Fibroblast of lung (primary cell): ENCODE results near the gene CASQ2. TPM values are rescaled to one million over a fixed set of nuclear protein-coding genes. Genes with fewer than 3 reads are reported as not detected.

Source experiments
- DNase-seq, 2 donors: peaks; one replicate each; pipeline versions ENCODE4 v3.0.0 to v3.0.0-alpha.2; 2010; ENCODE audit warnings: low read depth in 2 of 2
- H2AFZ ChIP-seq: 2 replicates; pipeline ENCODE4 v1.5.1; 2012; ENCODE audit warnings: low read length, control low read depth, inconsistent platforms
- H3K27ac ChIP-seq: 2 replicates; pipeline ENCODE4 v1.5.1; 2011; ENCODE audit warnings: low read length, control low read depth; ENCODE audit not compliant: insufficient read depth
- H3K27me3 ChIP-seq: 2 replicates; pipeline ENCODE4 v1.5.1; 2011; ENCODE audit warnings: mild to moderate bottlenecking, low read length; ENCODE audit not compliant: control insufficient read depth, insufficient read depth
- H3K36me3 ChIP-seq: 2 replicates; pipeline ENCODE4 v1.5.1; 2011; ENCODE audit warnings: low read length; ENCODE audit not compliant: control insufficient read depth, insufficient read depth
- H3K4me1 ChIP-seq: 2 replicates; pipeline ENCODE4 v1.5.1; 2011; ENCODE audit warnings: low read length; ENCODE audit not compliant: control insufficient read depth, insufficient read depth; ENCODE audit errors: extremely low read depth
- H3K4me2 ChIP-seq: 2 replicates; pipeline ENCODE4 v1.5.1; 2011; ENCODE audit warnings: low read length, control low read depth; ENCODE audit not compliant: insufficient read depth; ENCODE audit errors: extremely low read depth
- H3K4me3 ChIP-seq, 4 experiments: fragments of 200-600 bp in 1 of 4; sonication (generic) in 1 of 4; replicated peaks in 1 of 4; 2 replicates each; pipeline ENCODE4 v1.5.1; 2011 to 2016; ENCODE audit warnings: low read length in 4 of 4, low read depth in 3 of 4, mild to moderate bottlenecking in 3 of 4, control low read depth in 2 of 4, inconsistent platforms in 1 of 4, mixed read lengths in 1 of 4; ENCODE audit not compliant: insufficient read depth in 1 of 4; ENCODE audit errors: control extremely low read depth in 1 of 4
- H3K79me2 ChIP-seq: 2 replicates; pipeline ENCODE4 v1.5.1; 2012; ENCODE audit warnings: mild to moderate bottlenecking, low read length, inconsistent platforms; ENCODE audit not compliant: control insufficient read depth, insufficient read depth
- H3K9ac ChIP-seq: 2 replicates; pipeline ENCODE4 v1.5.1; 2011; ENCODE audit warnings: mild to moderate bottlenecking, low read length, control low read depth; ENCODE audit not compliant: insufficient read depth
- H3K9me3 ChIP-seq: 2 replicates; pipeline ENCODE4 v1.5.1; 2012; ENCODE audit warnings: low read depth, low read length; ENCODE audit not compliant: control insufficient read depth, insufficient read depth
- H4K20me1 ChIP-seq: 2 replicates; pipeline ENCODE4 v1.5.1; 2011; ENCODE audit warnings: low read length; ENCODE audit not compliant: control insufficient read depth, insufficient read depth; ENCODE audit errors: extremely low read depth
- EZH2 ChIP-seq: IDR thresholded peaks from 2 replicates; pipeline ENCODE4 v1.5.1; 2012; ENCODE audit warnings: low read length, control low read depth, mild to moderate bottlenecking; ENCODE audit errors: missing control alignments
- polyA plus RNA-seq, 2 donors: library from polyadenylated mRNA; depleted of rRNA in 1 of 2; stranded (reverse) in 1 of 2; unstranded in 1 of 2; fragments of >200 nt; gene quantifications; 2 replicates each; pipeline ENCODE4 v1.2.1, GENCODE V29; 2011 to 2012; ENCODE audit warnings: missing spikeins in 1 of 2
- total RNA-seq: library from RNA; depleted of rRNA; stranded (reverse); fragments of >200 nt; gene quantifications from 2 replicates; pipeline ENCODE4 v1.2.1, GENCODE V29; 2014
- TF ChIP-seq, protein P1 (sequence below), 2 donors: IDR thresholded peaks in 1 of 2; conservative IDR thresholded peaks in 1 of 2; 1 replicate in 1 of 2; 2 replicates in 1 of 2; pipeline ENCODE4 v1.5.1; 2011 to 2012; ENCODE audit warnings: low read length in 2 of 2, control low read depth in 1 of 2, inconsistent platforms in 1 of 2, low read depth in 1 of 2, mild to moderate bottlenecking in 1 of 2

CASQ2 gene
- total and polyA plus RNA-seq, 2 donors (not counting 1 experiment from before 2014, with no cell fraction given), result 0.03 TPM; not detected in 1

DNA sequence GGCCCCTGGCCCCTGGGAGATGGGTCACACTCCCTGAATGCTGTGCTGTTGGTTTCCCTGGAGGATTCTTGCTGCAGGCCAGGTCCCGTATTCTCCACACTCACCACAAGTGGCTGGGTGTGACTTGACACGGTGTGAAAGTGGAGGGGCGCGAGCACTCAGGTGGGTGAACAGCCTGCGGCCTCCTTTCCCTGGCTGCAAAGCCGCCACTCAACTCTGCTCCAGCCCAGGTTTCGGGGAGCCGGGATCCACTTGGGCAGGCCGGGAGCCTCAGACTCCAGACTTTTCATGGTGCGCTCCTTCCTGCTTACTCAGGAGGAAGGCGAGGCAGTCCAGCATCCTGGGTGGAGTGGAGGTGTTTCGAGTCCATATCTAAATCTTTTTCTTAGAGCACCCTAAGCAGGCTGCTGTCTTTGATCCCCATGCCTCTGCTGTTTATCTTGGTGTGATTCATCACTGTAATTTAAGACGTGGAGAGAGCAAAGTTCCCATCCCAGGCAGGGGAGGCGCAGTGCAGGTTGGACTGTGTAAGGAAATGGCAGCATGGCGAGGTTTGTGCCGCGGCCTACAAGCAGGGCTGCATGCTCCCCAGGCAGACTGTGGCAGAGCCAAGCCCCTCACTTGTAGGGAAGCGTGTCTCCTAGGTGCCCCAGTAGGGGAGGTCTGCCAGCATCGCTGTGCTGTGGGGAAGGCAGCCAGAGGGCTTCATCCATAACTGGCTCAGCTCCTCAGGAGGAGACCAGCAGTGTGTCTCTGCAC, 97.2 kb downstream of the CASQ2 start:
- DNase-seq, result peak; percentile 37 to 80
- Histone ChIP-seq H3K4me3 (no peak overlapping the region), H2AFZ (no peak overlapping the region), H3K79me2 (no peaks in the 10 kb centered on the region), H4K20me1 (no peaks in the 10 kb centered on the region), H3K27me3 (no peaks in the 10 kb centered on the region), H3K4me2 (no peak overlapping the region), H3K4me1 (peaks cover 15% of the 10 kb centered on the region), H3K27ac (no peak overlapping the region), H3K9ac (no peak overlapping the region), H3K9me3 (no peaks in the 10 kb centered on the region), H3K36me3 (peaks cover 2% of the 10 kb centered on the region)
- no peak for TF ChIP-seq EZH2
- TF ChIP-seq, protein P1, sequence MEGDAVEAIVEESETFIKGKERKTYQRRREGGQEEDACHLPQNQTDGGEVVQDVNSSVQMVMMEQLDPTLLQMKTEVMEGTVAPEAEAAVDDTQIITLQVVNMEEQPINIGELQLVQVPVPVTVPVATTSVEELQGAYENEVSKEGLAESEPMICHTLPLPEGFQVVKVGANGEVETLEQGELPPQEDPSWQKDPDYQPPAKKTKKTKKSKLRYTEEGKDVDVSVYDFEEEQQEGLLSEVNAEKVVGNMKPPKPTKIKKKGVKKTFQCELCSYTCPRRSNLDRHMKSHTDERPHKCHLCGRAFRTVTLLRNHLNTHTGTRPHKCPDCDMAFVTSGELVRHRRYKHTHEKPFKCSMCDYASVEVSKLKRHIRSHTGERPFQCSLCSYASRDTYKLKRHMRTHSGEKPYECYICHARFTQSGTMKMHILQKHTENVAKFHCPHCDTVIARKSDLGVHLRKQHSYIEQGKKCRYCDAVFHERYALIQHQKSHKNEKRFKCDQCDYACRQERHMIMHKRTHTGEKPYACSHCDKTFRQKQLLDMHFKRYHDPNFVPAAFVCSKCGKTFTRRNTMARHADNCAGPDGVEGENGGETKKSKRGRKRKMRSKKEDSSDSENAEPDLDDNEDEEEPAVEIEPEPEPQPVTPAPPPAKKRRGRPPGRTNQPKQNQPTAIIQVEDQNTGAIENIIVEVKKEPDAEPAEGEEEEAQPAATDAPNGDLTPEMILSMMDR (conservative IDR thresholded peaks at IDR 0.05 in 1 of 2, IDR thresholded peaks at IDR 0.05 in 1 of 2; ENCODE audit: low read depth in 1 of 2, low read length in 2 of 2), result no peak

DNA sequence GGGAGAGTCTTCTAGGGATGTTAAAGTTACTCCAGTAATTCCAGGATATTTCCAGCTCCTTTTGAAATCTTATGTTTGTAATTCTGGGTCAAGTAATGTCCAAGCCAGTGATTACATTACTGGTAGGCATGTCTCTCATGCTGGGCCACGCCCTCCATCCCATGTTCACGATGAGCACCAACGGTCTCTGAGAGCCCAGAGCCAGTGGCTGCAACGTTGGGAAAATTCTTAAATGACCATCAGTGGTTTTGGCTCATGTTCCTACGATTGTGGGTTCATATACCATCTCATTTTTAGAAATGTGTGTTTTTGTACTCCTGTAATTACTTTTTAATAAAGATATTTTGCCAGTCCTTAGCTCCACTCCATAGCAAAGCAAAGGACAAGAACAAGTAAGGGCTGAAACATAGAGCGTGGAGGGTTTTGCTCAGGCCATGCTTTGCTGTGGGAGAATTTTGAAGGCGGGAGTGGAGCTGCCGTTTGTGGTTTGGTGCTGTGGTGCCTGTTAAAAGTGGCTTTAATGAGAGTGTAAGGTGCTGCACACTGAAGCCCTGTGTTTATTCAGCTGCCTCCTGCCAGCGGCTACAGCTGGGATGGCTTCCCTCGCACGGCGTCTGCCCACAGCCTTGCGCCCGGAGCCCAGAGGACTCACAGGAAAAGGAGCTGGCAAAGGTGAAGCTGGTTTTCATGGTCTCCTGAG, 97.9 kb downstream of the CASQ2 start:
- Histone ChIP-seq H2AFZ (no peak overlapping the region), H4K20me1 (no peaks in the 10 kb centered on the region), H3K4me1 (peaks cover 15% of the 10 kb centered on the region), H3K9ac (no peak overlapping the region), H3K4me2 (no peak overlapping the region), H3K9me3 (no peaks in the 10 kb centered on the region), H3K4me3 (no peak overlapping the region), H3K79me2 (no peaks in the 10 kb centered on the region), H3K27ac (no peak overlapping the region), H3K27me3 (no peaks in the 10 kb centered on the region), H3K36me3 (peaks cover 2% of the 10 kb centered on the region)
- DNase-seq, result peak; percentile 61 to 83
- TF ChIP-seq, protein P1 (conservative IDR thresholded peaks at IDR 0.05 in 1 of 2, IDR thresholded peaks at IDR 0.05 in 1 of 2; ENCODE audit: low read depth in 1 of 2, low read length in 2 of 2), result no peak
- no peak for TF ChIP-seq EZH2

DNA sequence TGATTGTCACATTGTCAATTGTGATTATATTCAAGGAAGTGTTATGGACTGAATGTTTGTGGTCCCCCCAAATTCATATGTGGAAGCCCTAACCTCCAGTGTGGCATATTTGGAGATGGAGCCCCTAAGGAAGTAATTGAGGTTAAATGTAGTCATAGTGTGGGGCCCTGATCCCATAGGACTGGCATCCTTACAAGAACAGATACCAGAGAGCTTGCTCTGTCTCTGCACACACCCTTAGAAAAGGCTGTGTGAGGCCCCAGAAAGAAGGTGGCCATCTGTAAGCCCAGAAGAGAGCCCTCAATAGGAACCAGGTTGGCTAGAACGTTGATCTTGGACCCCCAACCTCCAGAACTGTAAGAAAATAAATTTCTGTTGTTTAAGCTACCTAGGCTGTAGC, 98.6 kb downstream of the CASQ2 start:
- Histone ChIP-seq H3K9ac (no peak overlapping the region), H3K36me3 (peaks cover 4% of the 10 kb centered on the region), H3K4me3 (no peak overlapping the region), H3K9me3 (no peaks in the 10 kb centered on the region), H4K20me1 (no peaks in the 10 kb centered on the region), H3K4me1 (peaks cover 15% of the 10 kb centered on the region), H3K4me2 (no peak overlapping the region), H3K79me2 (no peaks in the 10 kb centered on the region), H2AFZ (no peak overlapping the region), H3K27me3 (no peaks in the 10 kb centered on the region), H3K27ac (no peak overlapping the region)
- peak; percentile 28 to 42 for DNase-seq
- no peak for TF ChIP-seq EZH2
- TF ChIP-seq, protein P1 (conservative IDR thresholded peaks at IDR 0.05 in 1 of 2, IDR thresholded peaks at IDR 0.05 in 1 of 2; ENCODE audit: low read depth in 1 of 2, low read length in 2 of 2), result no peak
